ENCODE results near the gene SLC51B.
"Not testable (repeated sequence)": the region's sequence is repeated elsewhere in the genome, so short reads cannot be mapped to it uniquely, and the experiment has no call there.

Gene SLC51B

DNA sequence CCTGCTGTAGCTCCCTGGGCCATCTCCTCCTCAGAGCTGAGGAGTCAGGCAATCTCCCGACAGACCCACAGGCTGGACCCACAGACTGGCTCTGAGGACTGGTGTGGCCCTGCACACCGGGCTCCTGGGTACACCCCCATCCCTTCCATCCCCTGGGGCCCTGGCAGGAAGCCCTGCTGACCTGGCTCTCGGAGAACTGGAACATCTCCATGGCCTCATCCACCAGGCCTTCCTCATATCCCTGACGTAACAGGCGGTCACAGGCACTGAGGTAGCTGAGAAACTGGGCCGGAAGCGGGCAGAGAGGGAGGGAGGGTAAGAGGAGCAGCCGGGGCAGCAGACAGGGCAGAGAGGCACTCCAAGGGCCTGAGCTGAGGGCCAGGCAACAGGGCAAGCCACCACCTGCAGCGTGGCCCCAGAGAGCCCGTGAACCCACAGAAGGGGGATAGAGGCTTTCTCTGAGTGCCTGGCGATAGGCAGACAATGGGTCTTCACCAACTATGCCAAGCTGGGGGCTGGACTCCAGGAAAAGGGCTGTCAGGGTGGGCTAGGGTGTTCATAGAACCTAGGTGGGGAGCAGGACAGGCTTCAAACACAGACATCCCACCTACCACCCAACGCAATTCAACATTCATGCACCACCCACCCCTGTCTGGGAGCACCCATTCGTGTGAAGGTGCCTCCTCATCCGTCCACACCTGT lies 49.3 kb downstream of the SLC51B start:
- no peak for TF ChIP-seq CTCF (IDR thresholded peaks at IDR 0.05; ENCODE audit: control insufficient read depth, insufficient read depth, low read depth, low read length, missing control alignments)
- no peak overlapping the region for H3K4me3 ChIP-seq (ENCODE audit: control insufficient read depth, low read depth, low read length)
- no peak for DNase-seq (ENCODE audit: low read depth)

GRCh38 chr15:65095011-65095746 lies 50.0 kb downstream of the SLC51B start:
- H3K4me3 ChIP-seq (ENCODE audit: control insufficient read depth, low read depth, low read length), result no peak overlapping the region
- no peak for TF ChIP-seq CTCF (IDR thresholded peaks at IDR 0.05; ENCODE audit: control insufficient read depth, insufficient read depth, low read depth, low read length, missing control alignments)
- no peak for DNase-seq (ENCODE audit: low read depth)

DNA sequence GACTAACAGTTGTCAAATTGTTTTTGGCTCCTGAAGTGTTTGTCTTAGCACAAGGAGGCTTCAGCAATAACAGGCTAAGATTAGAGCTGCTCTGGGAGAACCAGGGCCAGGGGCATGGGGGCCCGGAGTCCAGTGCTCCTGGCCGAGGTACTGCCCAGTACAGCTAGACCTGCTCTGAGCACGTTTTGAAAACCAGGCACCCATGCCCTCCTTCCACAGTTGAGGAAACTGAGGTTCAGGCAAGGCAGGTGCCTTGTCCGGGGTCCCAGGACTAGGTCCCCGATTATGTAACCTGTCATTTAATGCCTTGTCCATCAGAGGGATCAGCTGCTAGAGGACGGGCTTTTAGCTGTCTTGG lies 50.5 kb downstream of the SLC51B start:
- no peak for DNase-seq (ENCODE audit: low read depth)
- no peak overlapping the region for H3K4me3 ChIP-seq (ENCODE audit: control insufficient read depth, low read depth, low read length)
- no peak for TF ChIP-seq CTCF (IDR thresholded peaks at IDR 0.05; ENCODE audit: control insufficient read depth, insufficient read depth, low read depth, low read length, missing control alignments)

DNA sequence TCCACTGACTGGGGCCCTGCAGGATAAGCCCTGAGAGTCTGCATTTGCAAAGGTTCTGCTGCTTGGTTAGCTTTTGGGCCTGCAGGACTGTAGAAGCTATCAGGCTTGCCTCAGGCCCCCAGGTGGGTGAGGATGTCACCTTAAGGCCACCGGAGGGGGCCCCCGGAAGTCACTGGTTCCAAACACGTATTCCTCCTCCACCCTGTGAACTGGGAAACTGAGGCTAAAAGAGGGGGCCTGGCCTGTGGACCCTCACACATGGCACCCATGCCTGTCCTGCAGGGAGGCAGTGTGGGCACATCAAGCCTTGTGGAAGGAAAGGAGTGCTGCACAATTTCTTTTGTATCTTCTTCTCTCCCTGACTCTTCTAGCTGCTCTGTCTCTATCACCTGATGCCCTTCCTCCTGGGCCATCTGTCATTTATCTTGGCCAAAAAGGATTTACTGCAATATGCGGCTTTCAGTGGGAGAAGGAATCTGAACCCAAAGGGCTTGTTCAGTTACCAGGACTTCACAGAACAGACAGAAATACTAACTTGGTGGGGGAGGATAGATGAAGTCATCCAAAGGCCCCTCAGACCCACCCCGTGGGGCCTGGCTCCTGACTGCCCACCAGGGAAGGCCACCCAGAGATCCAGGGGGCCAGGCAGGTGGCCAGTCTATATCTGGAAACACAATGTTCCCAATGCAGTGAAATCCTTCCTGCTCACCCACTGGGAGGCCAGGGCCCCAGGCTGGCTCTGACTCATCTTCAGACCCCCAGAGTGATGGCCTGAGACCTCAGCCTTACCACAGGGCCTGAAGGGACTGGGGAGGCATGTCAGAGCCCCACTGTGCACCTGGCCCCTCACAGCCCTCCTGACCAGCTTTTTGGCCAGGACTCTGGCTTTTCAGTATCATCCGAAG lies 51.5 kb downstream of the SLC51B start:
- TF ChIP-seq CTCF (IDR thresholded peaks at IDR 0.05; ENCODE audit: control insufficient read depth, insufficient read depth, low read depth, low read length, missing control alignments), result no peak
- DNase-seq (ENCODE audit: low read depth), result no peak

DNA sequence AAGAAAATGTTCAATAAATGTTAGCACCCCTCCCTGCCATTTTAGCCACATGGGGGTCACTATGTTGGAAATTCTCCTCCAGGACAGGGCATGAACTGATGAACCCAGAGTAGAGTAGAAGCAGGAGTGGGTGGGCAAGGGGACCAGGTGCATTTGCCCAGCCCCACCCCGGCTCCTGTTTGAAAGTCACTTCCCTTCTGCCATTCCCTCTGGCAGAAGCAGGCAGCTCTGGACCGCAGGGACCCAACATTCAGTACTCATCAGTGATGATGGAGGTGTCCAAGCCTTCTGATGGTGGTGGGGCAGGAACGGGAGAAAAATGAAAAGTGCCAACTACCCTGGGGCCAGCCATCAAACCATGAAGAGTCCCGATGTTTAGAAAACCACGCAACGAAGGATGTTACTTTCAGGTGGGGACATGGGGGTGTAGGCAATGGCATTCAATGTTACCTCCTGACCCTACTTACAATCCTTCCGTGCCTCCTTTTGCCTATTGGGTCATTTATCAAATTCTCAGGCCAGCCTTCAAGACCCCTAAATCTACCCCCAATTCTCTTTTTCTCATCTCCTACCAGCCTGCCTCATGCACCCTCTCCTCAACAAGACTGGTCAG lies 52.6 kb downstream of the SLC51B start:
- H3K4me3 ChIP-seq (ENCODE audit: control insufficient read depth, low read depth, low read length), result no peak overlapping the region
- TF ChIP-seq CTCF (IDR thresholded peaks at IDR 0.05; ENCODE audit: control insufficient read depth, insufficient read depth, low read depth, low read length, missing control alignments), result no peak
- DNase-seq (ENCODE audit: low read depth), result no peak

More for the DNA sequence above, 51.5 kb downstream of the SLC51B start:
- no peak overlapping the region for H3K4me3 ChIP-seq (ENCODE audit: control insufficient read depth, low read depth, low read length)

DNA sequence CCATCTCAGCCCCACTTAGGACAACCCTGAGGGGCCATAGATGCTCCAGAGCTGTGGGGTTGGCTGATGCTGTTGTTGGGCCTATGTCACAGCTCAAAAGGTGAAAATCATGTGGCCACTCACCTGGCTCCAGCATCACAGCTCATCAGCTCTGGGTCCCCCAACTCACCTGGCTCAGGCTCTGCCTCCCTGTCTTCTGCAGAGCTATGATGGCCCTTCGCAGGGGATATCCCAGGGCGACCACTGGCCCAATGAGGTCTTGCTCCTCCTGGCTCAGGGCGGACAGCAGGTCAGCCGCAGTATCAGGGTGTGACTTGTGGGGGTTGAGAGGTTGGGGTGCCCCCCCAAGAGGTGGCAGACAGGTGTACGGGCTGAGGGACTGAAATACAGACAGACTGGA lies 54.1 kb downstream of the SLC51B start:
- no peak overlapping the region for H3K4me3 ChIP-seq (ENCODE audit: control insufficient read depth, low read depth, low read length)
- no peak for DNase-seq (ENCODE audit: low read depth)
- no peak for TF ChIP-seq CTCF (IDR thresholded peaks at IDR 0.05; ENCODE audit: control insufficient read depth, insufficient read depth, low read depth, low read length, missing control alignments)

GRCh38 chr15:65099801-65100200 lies 54.6 kb downstream of the SLC51B start:
- DNase-seq (ENCODE audit: low read depth); H3K4me3 ChIP-seq (ENCODE audit: control insufficient read depth, low read depth, low read length): not testable (repeated sequence)
